K562 (cell line): ENCODE results near the gene RGS21. TPM values are rescaled to one million over a fixed set of nuclear protein-coding genes. Genes with fewer than 3 reads are reported as not detected.
"Not testable (repeated sequence)": the region's sequence is repeated elsewhere in the genome, so short reads cannot be mapped to it uniquely, and the experiment has no call there.

Experiments used
- ATAC-seq: fragments of 200-7000 bp; cut with Tn5 transposase; 3 replicates; pipeline ENCODE4 v1.9.1; 2020; ENCODE audit warnings: moderate library complexity
- BruUV-seq: library from RNA; stranded (reverse); fragments of 400-500 nt; replicated peaks from 2 replicates; lab custom pipeline; 2021; lab: Mats Ljungman, UMichigan
- CTCF ChIA-PET: fragments of 300-600 bp; formaldehyde crosslinking; extraction: SDS; loops from one replicate; lab custom pipeline; 2021; ENCODE audit warnings: low intra/inter-chr PET ratio; lab: Yijun Ruan, JAX
- POLR2A ChIA-PET: fragments of 300-600, 350-650 bp; sonication (Branson Sonifier 250); formaldehyde crosslinking; extraction: SDS; loops from one replicate; lab custom pipeline; 2021; ENCODE audit warnings: antibody characterized with exemption, inconsistent platforms; lab: Yijun Ruan, JAX
- DNase-seq, 4 experiments: peaks; one replicate each; pipeline versions ENCODE4 v3.0.0 to v3.0.0-alpha.2; 2011 to 2018; ENCODE audit warnings: low spot score in 3 of 4, mixed read lengths in 3 of 4; ENCODE audit errors: extremely low read depth in 1 of 4
- FAIRE-seq: peaks from 2 replicates; lab custom pipeline; 2011; peaks lifted over from hg19 to GRCh38; lab: Jason Lieb, UNC
- H2AFZ ChIP-seq: 2 replicates; pipeline ENCODE4 v1.6.0; 2011; ENCODE audit warnings: low read depth, low read length, control low read depth, inconsistent platforms
- H3K27ac ChIP-seq: fragments of 200-600 bp; 3 replicates; pipeline ENCODE4 v1.8.0; 2011; ENCODE audit warnings: low read depth, mild to moderate bottlenecking, control low read depth, inconsistent platforms, low read length, moderate library complexity, mixed read lengths; ENCODE audit errors: extremely low read depth
- H3K27me3 ChIP-seq, 2 experiments: fragments of 300-600 bp in 1 of 2; 2 replicates in 1 of 2; 3 replicates in 1 of 2; pipeline versions ENCODE4 v1.6.0 to v1.8.0; 2011; ENCODE audit warnings: inconsistent platforms in 2 of 2, low read length in 2 of 2, mild to moderate bottlenecking in 1 of 2, mixed read lengths in 1 of 2, moderate library complexity in 1 of 2; ENCODE audit not compliant: control insufficient read depth in 2 of 2, insufficient read depth in 2 of 2
- H3K36me3 ChIP-seq: fragments of 300-600 bp; 3 replicates; pipeline ENCODE4 v1.8.0; 2011; ENCODE audit warnings: mild to moderate bottlenecking, low read length, inconsistent platforms; ENCODE audit not compliant: control insufficient read depth, insufficient read depth
- H3K4me1 ChIP-seq, 2 experiments: fragments of 200-600 bp in 1 of 2; replicated peaks in 1 of 2; 2 replicates in 1 of 2; 3 replicates in 1 of 2; pipeline versions ENCODE4 v1.5.1 to v1.8.0; 2011; ENCODE audit warnings: inconsistent platforms in 2 of 2, low read length in 2 of 2, mild to moderate bottlenecking in 1 of 2, mixed read lengths in 1 of 2, moderate library complexity in 1 of 2; ENCODE audit not compliant: control insufficient read depth in 2 of 2, insufficient read depth in 2 of 2
- H3K4me2 ChIP-seq: 2 replicates; pipeline ENCODE4 v1.6.1; 2011; ENCODE audit warnings: low read length, control low read depth, inconsistent platforms, mixed read lengths; ENCODE audit not compliant: insufficient read depth
- H3K4me3 ChIP-seq: fragments of 200-600 bp; sonication (generic), shearing (Covaris generic); 2 replicates; pipeline ENCODE4 v1.5.1; 2016; ENCODE audit warnings: control low read depth, inconsistent platforms
- H3K79me2 ChIP-seq: fragments of 200-600 bp; 3 replicates; pipeline ENCODE4 v1.8.0; 2011; ENCODE audit warnings: low read length, inconsistent platforms; ENCODE audit not compliant: control insufficient read depth, insufficient read depth
- H3K9ac ChIP-seq, 2 experiments: 2 replicates each; pipeline versions ENCODE4 v1.6.0 to v1.6.1; 2011; ENCODE audit warnings: low read depth in 2 of 2, low read length in 2 of 2, control low read depth in 1 of 2, inconsistent platforms in 1 of 2, mild to moderate bottlenecking in 1 of 2, mixed read lengths in 1 of 2; ENCODE audit not compliant: insufficient read depth in 1 of 2
- H3K9me1 ChIP-seq: one replicate; pipeline ENCODE4 v1.6.0; 2011; ENCODE audit warnings: inconsistent platforms, mild to moderate bottlenecking, low read length, moderate library complexity; ENCODE audit not compliant: control insufficient read depth, insufficient read depth
- H3K9me3 ChIP-seq: replicated peaks from 2 replicates; pipeline ENCODE4 v1.5.1; 2011; ENCODE audit warnings: low read depth, low read length, inconsistent platforms; ENCODE audit not compliant: control insufficient read depth, insufficient read depth
- H4K20me1 ChIP-seq: replicated peaks from 2 replicates; pipeline ENCODE4 v1.6.1; 2011; ENCODE audit warnings: low read length, inconsistent platforms, mixed read lengths; ENCODE audit not compliant: control insufficient read depth, insufficient read depth
- GTF2F1 ChIP-seq: IDR thresholded peaks from 2 replicates; pipeline ENCODE4 v1.6.1; 2011; ENCODE audit warnings: low read depth, low read length, improper control_type of control experiment
- IRF9 ChIP-seq: fragments of 450-650 bp; IDR thresholded peaks from 2 replicates; pipeline ENCODE4 v1.6.1; 2016; ENCODE audit warnings: missing biosample characterization, missing genetic modification characterization
- NR2C2 ChIP-seq, 2 experiments: fragments of 200-800 bp in 1 of 2; sonication (Bioruptor generic) in 1 of 2; sonication (generic) in 1 of 2; formaldehyde crosslinking in 1 of 2; IDR thresholded peaks; 2 replicates each; pipeline versions ENCODE4 v1.6.1 to v1.8.0; 2016 to 2022; ENCODE audit warnings: mild to moderate bottlenecking in 1 of 2, missing compliant biosample characterization in 1 of 2, missing genetic modification characterization in 1 of 2, missing genetic modification reagents in 1 of 2
- PHF8 ChIP-seq: fragments of 200-600 bp; sonication (generic); IDR thresholded peaks from 2 replicates; pipeline ENCODE4 v1.6.1; 2012; ENCODE audit warnings: mixed run types, mild to moderate bottlenecking, inconsistent platforms, low read length, moderate library complexity, borderline replicate concordance
- RAD21 ChIP-seq, 2 experiments: fragments of 250-450 bp in 1 of 2; fragments of 450-650 bp in 1 of 2; sonication (Bioruptor Pico) in 1 of 2; formaldehyde crosslinking in 1 of 2; IDR thresholded peaks in 1 of 2; conservative IDR thresholded peaks in 1 of 2; 2 replicates each; pipeline versions ENCODE4 v1.4.0 to v1.8.0; 2020 to 2022; ENCODE audit warnings: mild to moderate bottlenecking in 2 of 2, moderate library complexity in 1 of 2
- TRIM24 ChIP-seq, 2 experiments: fragments of 450-650 bp; IDR thresholded peaks; 2 replicates each; pipeline ENCODE4 v1.6.1; 2016
- TRIM28 ChIP-seq: fragments of 450-650 bp; IDR thresholded peaks from 2 replicates; pipeline ENCODE4 v1.6.1; 2017
- ZNF133 ChIP-seq: fragments of 250-450 bp; sonication (Bioruptor Pico); IDR thresholded peaks from 2 replicates; pipeline ENCODE4 v1.4.0; 2020; ENCODE audit warnings: mild to moderate bottlenecking
- ZNF445 ChIP-seq: fragments of 250-450 bp; sonication (Bioruptor Pico); IDR thresholded peaks from 2 replicates; pipeline ENCODE4 v1.4.0; 2020; ENCODE audit warnings: low read depth, mild to moderate bottlenecking, moderate library complexity
- WGBS: fragments of 100-300 bp; shearing (Covaris generic); methylation state at CpG from one replicate; pipeline ENCODE4 v1.1.6; 2016; ENCODE audit warnings: low coverage, mixed read lengths; ENCODE audit not compliant: insufficient coverage; ENCODE audit errors: missing lambda C conversion rate; 5-methylcytosine and 5-hydroxymethylcytosine counted together
- in situ Hi-C: fragments of 300-500 bp; cut with MboI; formaldehyde crosslinking; loops from 4 replicates; pipeline ENCODE4 v1.15.0; 2018; ENCODE audit warnings: inconsistent platforms, mixed read lengths
- intact Hi-C: fragments of 100-400 bp; cut with micrococcal nuclease; formaldehyde crosslinking; loops from 2 replicates; pipeline ENCODE4 v1.14.2; 2022
- polyA plus RNA-seq, 8 experiments: library from polyadenylated mRNA; depleted of rRNA in 4 of 8; stranded (reverse) in 5 of 8; unstranded in 3 of 8; fragments of >200 nt; fragmentation: Nextera tagmentation in 2 of 8; fragmentation: Illumina TruSeq in 1 of 8; extraction: Ambion mirVana in 2 of 8; extraction: Trizol in 1 of 8; gene quantifications; 2 replicates each; pipeline versions ENCODE4 v1.2.1 to v1.2.3, GENCODE V29; 2011 to 2014; ENCODE audit warnings: inconsistent platforms in 1 of 8, missing spikeins in 1 of 8
- total RNA-seq, 7 experiments: library from RNA; depleted of rRNA in 6 of 7; stranded (reverse); fragments of >200 nt in 6 of 7; fragmentation: Illumina TruSeq in 2 of 7; extraction: Trizol in 2 of 7; gene quantifications; 2 replicates each; pipeline versions ENCODE4 v1.2.1 to v1.2.3, GENCODE V29; 2011 to 2021; ENCODE audit warnings: low replicate concordance in 1 of 7
- TF ChIP-seq, protein P1 (sequence below), 3 experiments: IDR thresholded peaks in 2 of 3; conservative IDR thresholded peaks in 1 of 3; 2 replicates each; pipeline ENCODE4 v1.5.1; 2011 to 2012; ENCODE audit warnings: low read length in 3 of 3, mild to moderate bottlenecking in 3 of 3, control low read depth in 2 of 3, improper control_type of control experiment in 1 of 3, inconsistent platforms in 1 of 3, low read depth in 1 of 3, mixed read lengths in 1 of 3, moderate library complexity in 1 of 3; ENCODE audit not compliant: insufficient read depth in 2 of 3
- TF ChIP-seq, protein P2 (sequence below): fragments of 450-650 bp; IDR thresholded peaks from 2 replicates; pipeline ENCODE4 v1.6.1; 2016

RGS21 gene
- total and polyA plus RNA-seq, 9 of the 15 experiments (the other 6 are each of a cell fraction or from before 2014, with no cell fraction given): not detected

- H4K20me1 ChIP-seq, H3K4me2 ChIP-seq, H2AFZ ChIP-seq, H3K27ac ChIP-seq, ATAC-seq, BruUV-seq, CTCF ChIA-PET, H3K9me3 ChIP-seq, in situ Hi-C loops, FAIRE-seq, H3K36me3 ChIP-seq: not testable (repeated sequence)
- WGBS: 34% methylated on average over 2 of the region's 2 CpGs
- TF ChIP-seq TRIM28: peak; percentile 58; the same call in 1 of the 2 replicates
- 0 out of 4 replicates have a peak, but pooled peaks of 1 of the 2 experiments have one; percentile 2 for TF ChIP-seq RAD21 (CRISPR knock-in tag; conservative IDR thresholded peaks at IDR 0.05 in 1 of 2, IDR thresholded peaks at IDR 0.05 in 1 of 2)
- peak; percentile 70; the same call in 1 of the 2 replicates for TF ChIP-seq ZNF445 (CRISPR knock-in tag)
- TF ChIP-seq TRIM24 (IDR thresholded peaks at IDR 0.05): 0 out of 4 replicates have a peak, but pooled peaks of 1 of the 2 experiments have one; percentile 10
- TF ChIP-seq, all 486 proteins: peak for 4; not testable (repeated sequence) for 482
- DNase-seq, H3K79me2 ChIP-seq, H3K4me3 ChIP-seq, H3K27me3 ChIP-seq, H3K9me1 ChIP-seq, H3K9ac ChIP-seq, POLR2A ChIA-PET, intact Hi-C loops, H3K4me1 ChIP-seq: not testable (repeated sequence)
These were observed 8.5 kb upstream of the RGS21 start for GRCh38 chr1:192308314-192308713.

DNA sequence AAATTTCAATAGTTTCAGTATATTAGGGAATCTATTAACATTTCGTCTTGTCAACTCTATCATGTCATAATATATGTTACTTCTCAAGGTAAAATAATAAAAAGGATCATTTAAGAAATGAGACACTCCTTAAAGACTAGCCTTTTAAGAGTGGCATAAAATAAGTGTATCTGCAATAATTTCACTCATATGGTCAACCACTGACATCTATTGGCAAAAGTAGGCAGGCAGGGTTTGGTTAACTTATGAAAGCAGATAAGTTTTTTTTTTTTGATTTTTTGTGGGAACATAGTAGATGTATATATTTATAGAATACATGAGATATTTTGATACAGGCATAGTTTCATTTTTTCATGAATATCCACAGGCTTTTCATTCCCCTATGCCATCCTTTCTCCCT lies 5.5 kb upstream of the RGS21 start:
- Histone ChIP-seq H3K79me2 (no peaks in the 10 kb centered on the region), H3K27me3 (no peaks in the 10 kb centered on the region), H2AFZ (no peak overlapping the region), H3K4me3 (no peak overlapping the region), H3K4me2 (no peak overlapping the region), H3K27ac (no peak overlapping the region), H3K9ac (no peak overlapping the region), H3K36me3 (no peaks in the 10 kb centered on the region), H4K20me1 (no peaks in the 10 kb centered on the region), H3K4me1 (no peaks in the 10 kb centered on the region), H3K9me1 (no peaks in the 10 kb centered on the region), H3K9me3 (peaks cover 5% of the 10 kb centered on the region)
- FAIRE-seq (no peak), ATAC-seq (peak; percentile 72), DNase-seq (peak in 2 of 4 experiments; percentile 28 to 56)
- BruUV-seq: no TSS peak
- ChIA-PET CTCF (no interaction called here), POLR2A (no interaction called here)
- intact Hi-C loops: loop anchor here (2.0 to 5.0 kb wide), 2 partner anchors 318 to 419 kb away; no protein-coding TSS in a partner anchor
- in situ Hi-C loops: no loop called here
- WGBS: 0% methylated on average over 1 of the region's 1 CpG
- TF ChIP-seq PHF8 (no peak), IRF9 (tag) (no peak), GTF2F1 (no peak), ZNF133 (CRISPR knock-in tag) (no peak), NR2C2 (CRISPR knock-in tag; IDR thresholded peaks at IDR 0.05) (no peak), NR2C2 (tag; IDR thresholded peaks at IDR 0.05) (no peak)
- TF ChIP-seq, protein P1, sequence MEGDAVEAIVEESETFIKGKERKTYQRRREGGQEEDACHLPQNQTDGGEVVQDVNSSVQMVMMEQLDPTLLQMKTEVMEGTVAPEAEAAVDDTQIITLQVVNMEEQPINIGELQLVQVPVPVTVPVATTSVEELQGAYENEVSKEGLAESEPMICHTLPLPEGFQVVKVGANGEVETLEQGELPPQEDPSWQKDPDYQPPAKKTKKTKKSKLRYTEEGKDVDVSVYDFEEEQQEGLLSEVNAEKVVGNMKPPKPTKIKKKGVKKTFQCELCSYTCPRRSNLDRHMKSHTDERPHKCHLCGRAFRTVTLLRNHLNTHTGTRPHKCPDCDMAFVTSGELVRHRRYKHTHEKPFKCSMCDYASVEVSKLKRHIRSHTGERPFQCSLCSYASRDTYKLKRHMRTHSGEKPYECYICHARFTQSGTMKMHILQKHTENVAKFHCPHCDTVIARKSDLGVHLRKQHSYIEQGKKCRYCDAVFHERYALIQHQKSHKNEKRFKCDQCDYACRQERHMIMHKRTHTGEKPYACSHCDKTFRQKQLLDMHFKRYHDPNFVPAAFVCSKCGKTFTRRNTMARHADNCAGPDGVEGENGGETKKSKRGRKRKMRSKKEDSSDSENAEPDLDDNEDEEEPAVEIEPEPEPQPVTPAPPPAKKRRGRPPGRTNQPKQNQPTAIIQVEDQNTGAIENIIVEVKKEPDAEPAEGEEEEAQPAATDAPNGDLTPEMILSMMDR (IDR thresholded peaks at IDR 0.05 in 2 of 3, conservative IDR thresholded peaks at IDR 0.05 in 1 of 3; ENCODE audit: insufficient read depth in 2 of 3, low read depth in 1 of 3, low read length in 3 of 3): peak in 2 of 3 experiments; percentile 45 to 62; a peak in 3 of 6 replicates
- TF ChIP-seq, protein P2, sequence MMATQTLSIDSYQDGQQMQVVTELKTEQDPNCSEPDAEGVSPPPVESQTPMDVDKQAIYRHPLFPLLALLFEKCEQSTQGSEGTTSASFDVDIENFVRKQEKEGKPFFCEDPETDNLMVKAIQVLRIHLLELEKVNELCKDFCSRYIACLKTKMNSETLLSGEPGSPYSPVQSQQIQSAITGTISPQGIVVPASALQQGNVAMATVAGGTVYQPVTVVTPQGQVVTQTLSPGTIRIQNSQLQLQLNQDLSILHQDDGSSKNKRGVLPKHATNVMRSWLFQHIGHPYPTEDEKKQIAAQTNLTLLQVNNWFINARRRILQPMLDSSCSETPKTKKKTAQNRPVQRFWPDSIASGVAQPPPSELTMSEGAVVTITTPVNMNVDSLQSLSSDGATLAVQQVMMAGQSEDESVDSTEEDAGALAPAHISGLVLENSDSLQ: no peak
